Measurements from ENCODE around the gene C2orf66.

The C2orf66 gene

GRCh38 chr2:196809260-196809659, at the start of gene C2orf66:
C2orf66 (minus strand) TSS chr2:196809355; CDS start chr2:196809336, 19 bp downstream.
- DNase-seq (ENCODE audit: low spot score) = no peak

GRCh38 chr2:196854629-196855028, 45.5 kb upstream of the C2orf66 start:
- DNase-seq (ENCODE audit: low spot score) = no peak

GRCh38 chr2:196853301-196854087, 44.3 kb upstream of the C2orf66 start:
- DNase-seq (ENCODE audit: low spot score) = no peak

- DNase-seq (ENCODE audit: low spot score) = no peak
These were observed 41.9 kb upstream of the C2orf66 start for GRCh38 chr2:196851088-196851487.

GRCh38 chr2:196849895-196850294, 40.7 kb upstream of the C2orf66 start:
- DNase-seq (ENCODE audit: low spot score) = peak; percentile 28

GRCh38 chr2:196846295-196846694, 37.1 kb upstream of the C2orf66 start:
- DNase-seq (ENCODE audit: low spot score) = no peak

GRCh38 chr2:196845371-196845770, 36.2 kb upstream of the C2orf66 start:
- no peak for DNase-seq (ENCODE audit: low spot score)

GRCh38 chr2:196840171-196840570, 31.0 kb upstream of the C2orf66 start:
- DNase-seq (ENCODE audit: low spot score) = no peak

GRCh38 chr2:196839574-196839973, 30.4 kb upstream of the C2orf66 start:
- DNase-seq (ENCODE audit: low spot score) = no peak

- no peak for DNase-seq (ENCODE audit: low spot score)
These were observed 27.3 kb upstream of the C2orf66 start for GRCh38 chr2:196836440-196836839.

GRCh38 chr2:196830701-196831100, 21.5 kb upstream of the C2orf66 start:
- no peak for DNase-seq (ENCODE audit: low spot score)

GRCh38 chr2:196827356-196827755, 18.2 kb upstream of the C2orf66 start:
- DNase-seq (ENCODE audit: low spot score) = peak; percentile 16

- DNase-seq (ENCODE audit: low spot score) = peak; percentile 86
These were observed 14.8 kb upstream of the C2orf66 start for GRCh38 chr2:196823750-196824522.

- no peak for DNase-seq (ENCODE audit: low spot score)
These were observed 12.0 kb upstream of the C2orf66 start for GRCh38 chr2:196821195-196821594.

- DNase-seq (ENCODE audit: low spot score) = no peak
These were observed 981 bp downstream of the C2orf66 start for GRCh38 chr2:196808083-196808665.

- no peak for DNase-seq (ENCODE audit: low spot score)
These were observed 4.8 kb downstream of the C2orf66 start for GRCh38 chr2:196804381-196804780.

GRCh38 chr2:196802401-196802800, 6.8 kb downstream of the C2orf66 start:
- DNase-seq (ENCODE audit: low spot score) = no peak

- no peak for DNase-seq (ENCODE audit: low spot score)
These were observed 7.4 kb downstream of the C2orf66 start for GRCh38 chr2:196801674-196802261.

GRCh38 chr2:196798980-196799379, 10.2 kb downstream of the C2orf66 start:
- no peak for DNase-seq (ENCODE audit: low spot score)

GRCh38 chr2:196792865-196793264, 16.3 kb downstream of the C2orf66 start:
- no peak for DNase-seq (ENCODE audit: low spot score)

- no peak for DNase-seq (ENCODE audit: low spot score)
These were observed 25.6 kb downstream of the C2orf66 start for GRCh38 chr2:196783431-196784094.

GRCh38 chr2:196767101-196767500, 42.1 kb downstream of the C2orf66 start:
- DNase-seq (ENCODE audit: low spot score) = no peak

All from kidney capillary endothelial cell (primary cell).